Tibial artery (tissue), 4 donors: Measurements from ENCODE around the gene COL20A1.

Source experiments
- DNase-seq, 2 donors: peaks; one replicate each; pipeline ENCODE4 v3.0.0-alpha.2; 2019
- H3K27ac ChIP-seq, 2 donors: fragments of 200-600 bp; sonication (generic) in 1 of 2; 1 replicate in 1 of 2; 2 replicates in 1 of 2; pipeline ENCODE4 v1.5.1; 2018 to 2019; ENCODE audit warnings: mild to moderate bottlenecking in 1 of 2
- H3K27me3 ChIP-seq, 2 donors: fragments of 200-600 bp; sonication (generic) in 1 of 2; one replicate each; pipeline versions ENCODE4 v1.5.1 to v1.6.0; 2016 to 2019
- H3K36me3 ChIP-seq, 3 donors: fragments of 200-600 bp; sonication (generic) in 2 of 3; one replicate each; pipeline ENCODE4 v1.5.1; 2016 to 2019; ENCODE audit warnings: mild to moderate bottlenecking in 2 of 3
- H3K4me1 ChIP-seq, 4 donors: fragments of 200-600 bp; sonication (generic) in 2 of 4; 1 replicate in 3 of 4; 2 replicates in 1 of 4; pipeline ENCODE4 v1.5.1; 2016 to 2019
- H3K4me3 ChIP-seq, 2 donors: fragments of 200-600 bp; sonication (generic) in 1 of 2; 1 replicate in 1 of 2; 2 replicates in 1 of 2; pipeline ENCODE4 v1.5.1; 2018 to 2019; ENCODE audit warnings: mild to moderate bottlenecking in 2 of 2
- H3K9me3 ChIP-seq, 3 donors: fragments of 200-600 bp; sonication (generic) in 1 of 3; one replicate each; pipeline ENCODE4 v1.5.1; 2016 to 2019
- CTCF ChIP-seq, 2 experiments: fragments of 200-600 bp in 1 of 2; fragments of 450-650 bp in 1 of 2; IDR thresholded peaks; one replicate each; pipeline ENCODE4 v1.5.1; 2017 to 2019; ENCODE audit warnings: antibody characterized with exemption in 2 of 2, mild to moderate bottlenecking in 1 of 2, moderate library complexity in 1 of 2
- intact Hi-C: fragments of 100-400 bp; cut with DNase I; formaldehyde crosslinking; loops from one replicate; pipeline ENCODE4 v1.15.0; 2023; ENCODE audit warnings: low total_unique reads

COL20A1 gene

GRCh38 chr20:63309261-63310071 lies 16.5 kb downstream of the COL20A1 start:
- Histone ChIP-seq H3K9me3 (no peaks in the 10 kb centered on the region), H3K27me3 (peaks cover 0 to 87% of the 10 kb centered on the region in 2 donors), H3K36me3 (no peaks in the 10 kb centered on the region), H3K4me3 (no peak overlapping the region), H3K4me1 (no peaks in the 10 kb centered on the region), H3K27ac (no peak overlapping the region)
- intact Hi-C loops = no loop called here
- no peak for DNase-seq
- peak; percentile 58 to 77 for TF ChIP-seq CTCF (IDR thresholded peaks at IDR 0.05)

DNA sequence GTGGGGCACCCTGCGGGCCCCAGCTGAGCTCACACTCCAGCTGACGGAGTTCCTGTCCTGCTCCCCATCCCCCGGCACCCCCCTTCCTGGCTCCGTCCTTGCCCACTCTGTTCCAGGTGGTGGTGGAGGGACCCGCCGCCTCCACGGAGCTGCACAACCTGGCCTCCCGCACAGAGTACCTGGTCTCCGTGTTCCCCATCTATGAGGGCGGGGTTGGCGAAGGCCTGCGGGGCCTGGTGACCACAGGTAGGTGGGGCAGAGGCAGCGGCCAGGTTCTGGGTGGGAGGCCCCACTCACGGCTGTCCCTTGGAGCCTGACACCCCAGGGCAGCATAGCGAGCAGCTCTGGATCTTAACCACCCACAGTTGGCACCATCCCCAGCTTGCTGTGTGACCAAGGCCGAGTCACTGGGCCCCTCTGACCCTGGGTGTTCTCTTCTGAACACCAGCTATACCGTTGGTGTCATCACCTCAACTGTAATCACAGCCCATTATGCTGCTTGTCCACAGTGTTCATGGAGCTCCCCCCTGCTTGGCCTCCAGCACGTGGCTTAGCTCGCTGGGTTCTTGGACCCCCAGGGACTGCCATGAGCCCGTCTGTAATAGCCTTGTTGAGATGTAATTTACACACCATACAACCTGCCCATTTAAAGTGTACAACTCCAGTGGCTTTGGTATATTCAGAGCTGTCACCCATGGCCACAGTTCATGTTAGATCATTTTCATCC lies 17.4 kb downstream of the COL20A1 start:
- H3K4me1 ChIP-seq = no peaks in the 10 kb centered on the region
- no peak overlapping the region for H3K27ac ChIP-seq
- DNase-seq = no peak
- H3K27me3 ChIP-seq = peaks cover 0 to 87% of the 10 kb centered on the region in 2 donors
- intact Hi-C loops = no loop called here
- H3K4me3 ChIP-seq = no peak overlapping the region
- H3K36me3 ChIP-seq = no peaks in the 10 kb centered on the region
- no peaks in the 10 kb centered on the region for H3K9me3 ChIP-seq
- TF ChIP-seq CTCF (IDR thresholded peaks at IDR 0.05) = no peak

GRCh38 chr20:63311186-63311832 lies 18.3 kb downstream of the COL20A1 start:
- Histone ChIP-seq H3K4me3 (no peak overlapping the region), H3K27ac (no peak overlapping the region), H3K4me1 (no peaks in the 10 kb centered on the region), H3K36me3 (no peaks in the 10 kb centered on the region), H3K9me3 (no peaks in the 10 kb centered on the region), H3K27me3 (peaks cover 0 to 89% of the 10 kb centered on the region in 2 donors)
- intact Hi-C loops = no loop called here
- DNase-seq = no peak
- TF ChIP-seq CTCF (IDR thresholded peaks at IDR 0.05) = no peak

GRCh38 chr20:63311833-63312243 lies 18.9 kb downstream of the COL20A1 start:
- Histone ChIP-seq H3K9me3 (no peaks in the 10 kb centered on the region), H3K4me3 (no peak overlapping the region), H3K27me3 (peaks cover 0 to 88% of the 10 kb centered on the region in 2 donors), H3K4me1 (no peaks in the 10 kb centered on the region), H3K27ac (no peak overlapping the region), H3K36me3 (no peaks in the 10 kb centered on the region)
- intact Hi-C loops = no loop called here
- no peak for TF ChIP-seq CTCF (IDR thresholded peaks at IDR 0.05)
- DNase-seq = no peak

DNA sequence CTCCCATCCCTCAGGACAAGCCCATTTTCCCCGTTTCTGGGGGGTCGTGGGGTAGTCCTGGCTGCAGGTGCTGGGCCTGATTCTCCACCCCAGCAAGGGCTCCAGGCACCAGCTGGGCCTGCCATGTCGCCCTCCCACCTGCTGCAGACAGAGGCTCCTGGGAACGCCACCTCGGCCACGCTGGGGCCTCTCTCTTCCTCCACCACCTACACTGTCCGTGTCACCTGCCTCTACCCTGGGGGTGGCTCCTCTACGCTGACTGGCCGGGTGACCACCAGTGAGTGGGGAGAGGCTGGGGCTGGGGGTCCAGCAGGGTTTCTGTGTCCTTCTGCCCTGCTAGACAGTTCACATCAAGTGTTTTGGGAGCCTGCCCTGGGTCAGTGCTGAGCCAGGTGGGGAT lies 19.3 kb downstream of the COL20A1 start:
- Histone ChIP-seq H3K9me3 (no peaks in the 10 kb centered on the region), H3K4me3 (no peak overlapping the region), H3K4me1 (no peaks in the 10 kb centered on the region), H3K36me3 (no peaks in the 10 kb centered on the region), H3K27me3 (peaks cover 0 to 83% of the 10 kb centered on the region in 2 donors), H3K27ac (no peak overlapping the region)
- no peak for TF ChIP-seq CTCF (IDR thresholded peaks at IDR 0.05)
- intact Hi-C loops = no loop called here
- no peak for DNase-seq
